Spleen (tissue), 11 donors: ENCODE data around the gene CLTA. TPM values are rescaled to one million over a fixed set of nuclear protein-coding genes. Genes with fewer than 3 reads are reported as not detected.
A peak's percentile ranks its signal among the peaks of the same experiment; 100 is the strongest.

Experiments
- DNase-seq: peaks from one replicate; pipeline ENCODE4 v3.0.0-alpha.2; 2020
- H3K27ac ChIP-seq, 8 donors: fragments of 200-600 bp; sonication (generic) in 7 of 8; 1 replicate in 4 of 8; 2 replicates in 4 of 8; pipeline versions ENCODE4 v1.5.0 to v1.8.0; 2016 to 2021; ENCODE audit warnings: inconsistent platforms in 4 of 8, mild to moderate bottlenecking in 4 of 8, moderate library complexity in 1 of 8
- H3K27me3 ChIP-seq, 7 donors: fragments of 200-600 bp; sonication (generic) in 6 of 7; replicated peaks in 1 of 7; 1 replicate in 4 of 7; 2 replicates in 3 of 7; pipeline versions ENCODE4 v1.5.0 to v1.8.0; 2016 to 2021; ENCODE audit warnings: inconsistent platforms in 3 of 7, mild to moderate bottlenecking in 1 of 7
- H3K36me3 ChIP-seq, 6 donors: fragments of 200-600 bp; sonication (generic) in 5 of 6; 1 replicate in 4 of 6; 2 replicates in 2 of 6; pipeline versions ENCODE4 v1.5.0 to v1.8.0; 2016 to 2021; ENCODE audit warnings: inconsistent platforms in 2 of 6
- H3K4me1 ChIP-seq, 6 donors: fragments of 200-600 bp; sonication (generic) in 5 of 6; 1 replicate in 3 of 6; 2 replicates in 3 of 6; pipeline versions ENCODE4 v1.5.0 to v1.8.0; 2016 to 2021; ENCODE audit warnings: inconsistent platforms in 3 of 6
- H3K4me3 ChIP-seq, 8 donors: fragments of 200-600 bp; sonication (generic) in 7 of 8; 1 replicate in 4 of 8; 2 replicates in 4 of 8; pipeline versions ENCODE4 v1.5.0 to v1.8.0; 2016 to 2021; ENCODE audit warnings: inconsistent platforms in 4 of 8, mild to moderate bottlenecking in 4 of 8, moderate library complexity in 2 of 8
- H3K9me3 ChIP-seq, 8 donors: fragments of 200-600 bp; sonication (generic) in 7 of 8; 1 replicate in 4 of 8; 2 replicates in 4 of 8; pipeline versions ENCODE4 v1.5.0 to v1.8.0; 2016 to 2021; ENCODE audit warnings: inconsistent platforms in 4 of 8
- CTCF ChIP-seq, 11 experiments: fragments of 200-600 bp in 7 of 11; fragments of 450-650 bp in 4 of 11; sonication (generic) in 4 of 11; IDR thresholded peaks in 8 of 11; conservative IDR thresholded peaks in 3 of 11; 1 replicate in 7 of 11; 2 replicates in 4 of 11; pipeline versions ENCODE4 v1.4.0 to v1.8.0; 2016 to 2021; ENCODE audit warnings: antibody characterized with exemption in 11 of 11, inconsistent platforms in 4 of 11, mild to moderate bottlenecking in 1 of 11
- POLR2A ChIP-seq, 3 donors: fragments of 450-650 bp; IDR thresholded peaks; one replicate each; pipeline ENCODE4 v1.5.1; 2017; ENCODE audit warnings: antibody characterized with exemption in 3 of 3, mild to moderate bottlenecking in 1 of 3
- POLR2AphosphoS5 ChIP-seq, 3 donors: sonication (generic); formaldehyde crosslinking; IDR thresholded peaks; one replicate each; pipeline ENCODE4 v1.5.1; 2017; ENCODE audit warnings: antibody characterized with exemption in 3 of 3
- WGBS, 5 donors: extraction: QIAGEN DNeasy Blood & Tissue Kit in 3 of 5; methylation state at CpG; one replicate each; pipeline versions ENCODE4 v1.1.5 to v1.1.7; 2013 to 2018; 5-methylcytosine and 5-hydroxymethylcytosine counted together
- intact Hi-C: fragments of 100-400 bp; cut with DNase I; formaldehyde crosslinking; loops from one replicate; pipeline ENCODE4 v1.15.0; 2023; ENCODE audit warnings: low total_unique reads
- polyA plus RNA-seq, 3 donors: library from polyadenylated mRNA; stranded (reverse); fragments of 200-250 nt; gene quantifications; one replicate each; pipeline ENCODE4 v1.2.1, GENCODE V29; 2013
- total RNA-seq, 7 donors: library from RNA; depleted of rRNA in 3 of 7; stranded (reverse); fragments of >200 nt in 3 of 7; fragmentation: NEBNext Ultra II Directional in 4 of 7; extraction: Animal tissue kit (Norgen Biotek cat#: 25700) in 4 of 7; gene quantifications; one replicate each; pipeline versions ENCODE4 v1.1.0 to v1.2.1, GENCODE V29; 2016 to 2021
- donor health status: healthy with polysubstance abuse.
- donor health status: DM: no; HTN: no; CAD: no; lungs with moderate emphysema.
- donor health status: DM: no; HTN: no; CAD: no.
- donor health status: Bipolar disorder and iron deficiency.
- donor health status: healthy.
- donor health status: DM: no; HTN: no; CAD: no.
- donor health status: DM: yes; HTN: yes; CAD: no.

The CLTA gene
- total and polyA plus RNA-seq, 10 donors = 92.0 to 176 (median 137) TPM

DNA sequence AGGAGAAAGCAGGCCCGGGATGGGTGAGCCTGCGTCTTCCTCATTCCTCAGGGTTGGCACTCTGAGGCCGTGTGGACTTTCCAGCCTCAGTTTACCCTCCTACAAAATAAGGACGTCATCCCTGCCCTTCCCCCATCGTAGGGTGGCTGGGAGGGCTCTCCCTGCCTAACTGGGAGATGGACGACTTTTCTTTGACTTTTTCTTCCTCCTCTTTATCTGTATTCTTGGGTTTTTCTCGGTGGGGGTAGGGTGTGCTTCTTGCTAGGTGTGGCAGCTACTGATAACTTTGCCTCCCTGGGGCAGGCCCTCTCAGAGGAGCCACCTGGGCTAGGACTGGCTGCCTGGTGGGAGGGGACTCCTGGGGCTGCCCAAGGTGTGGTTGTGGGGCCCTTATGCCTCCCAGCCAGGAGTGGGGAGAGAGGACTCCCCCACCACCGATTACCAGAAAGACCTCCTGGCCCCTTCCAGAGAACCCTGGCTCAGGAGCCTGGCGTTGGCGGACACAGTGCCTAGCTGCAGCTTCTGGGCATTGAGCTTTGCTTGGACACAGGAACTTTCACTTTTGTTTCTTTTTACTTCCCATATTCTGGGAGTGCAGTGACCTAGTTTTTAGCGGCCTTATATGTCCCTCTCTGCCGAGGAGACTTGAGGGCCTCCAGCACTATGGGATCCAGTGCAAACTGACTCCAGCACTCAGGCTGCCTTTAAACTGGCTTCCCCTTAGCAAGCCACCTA, 48.0 kb upstream of the CLTA start:
- 33 to 45% (median 39%) methylated on average over 12 of the region's 12 CpGs for WGBS, 5 donors
- peaks cover 57 to 100% (median 88%) of the 10 kb centered on the region in 6 donors for H3K4me1 ChIP-seq
- peak; percentile 84 for DNase-seq
- peaks cover 0 to 16% (median 0%) of the 10 kb centered on the region in 6 donors for H3K36me3 ChIP-seq
- H3K4me3 ChIP-seq = peak overlapping the region in 7 of 8 donors; percentile 8 to 67 (median 29)
- intact Hi-C loops = no loop called here
- H3K27me3 ChIP-seq = no peaks in the 10 kb centered on the region
- TF ChIP-seq CTCF (IDR thresholded peaks at IDR 0.05 in 8 of 11, conservative IDR thresholded peaks at IDR 0.05 in 3 of 11) (no peak), POLR2AphosphoS5 (IDR thresholded peaks at IDR 0.05) (peak; percentile 29 to 57 (median 51)), POLR2A (IDR thresholded peaks at IDR 0.05) (no peak)
- H3K9me3 ChIP-seq = peaks cover 0 to 9% (median 0%) of the 10 kb centered on the region in 8 donors
- H3K27ac ChIP-seq = peak overlapping the region; percentile 74 to 95 (median 90)

DNA sequence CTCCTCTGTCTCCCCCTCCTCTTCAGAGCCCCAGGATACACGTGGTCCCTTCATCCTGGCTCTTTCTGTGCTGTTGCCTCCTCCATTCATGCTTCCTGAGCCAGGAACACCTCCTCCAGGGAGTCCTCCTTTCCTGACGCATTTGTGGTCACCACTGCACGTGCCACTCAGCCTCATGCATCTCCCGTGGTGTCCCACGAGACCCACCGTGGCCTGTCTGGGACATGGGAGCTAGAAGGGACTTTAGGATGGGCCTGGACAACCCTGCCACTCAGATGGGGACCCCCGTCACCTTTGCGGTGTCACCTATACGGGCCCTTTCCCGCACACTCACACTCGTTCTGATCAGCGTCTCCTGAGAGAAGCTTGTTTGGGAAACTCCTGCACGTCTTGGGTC, 47.5 kb upstream of the CLTA start:
- Histone ChIP-seq H3K4me1 (peaks cover 60 to 100% (median 88%) of the 10 kb centered on the region in 6 donors), H3K36me3 (peaks cover 0 to 22% (median 0%) of the 10 kb centered on the region in 6 donors), H3K4me3 (peak overlapping the region in 7 of 8 donors; percentile 8 to 67 (median 29)), H3K9me3 (peaks cover 0 to 9% (median 0%) of the 10 kb centered on the region in 8 donors), H3K27me3 (no peaks in the 10 kb centered on the region), H3K27ac (peak overlapping the region; percentile 74 to 95 (median 90))
- DNase-seq = no peak
- TF ChIP-seq POLR2A (IDR thresholded peaks at IDR 0.05) (no peak), POLR2AphosphoS5 (IDR thresholded peaks at IDR 0.05) (no peak), CTCF (IDR thresholded peaks at IDR 0.05 in 8 of 11, conservative IDR thresholded peaks at IDR 0.05 in 3 of 11) (no peak)
- intact Hi-C loops = no loop called here
- 60 to 68% (median 63%) methylated on average over 13 of the region's 13 CpGs for WGBS, 5 donors

GRCh38 chr9:36144309-36145232, 46.1 kb upstream of the CLTA start:
- intact Hi-C loops = no loop called here
- Histone ChIP-seq H3K27me3 (no peaks in the 10 kb centered on the region), H3K9me3 (peaks cover 0 to 9% (median 0%) of the 10 kb centered on the region in 8 donors), H3K36me3 (peaks cover 0 to 27% (median 0%) of the 10 kb centered on the region in 6 donors), H3K4me3 (peak overlapping the region; percentile 3 to 67 (median 26)), H3K27ac (peak overlapping the region; percentile 74 to 95 (median 90)), H3K4me1 (peaks cover 67 to 100% (median 88%) of the 10 kb centered on the region in 6 donors)
- 39 to 54% (median 47%) methylated on average over 12 of the region's 12 CpGs for WGBS, 5 donors
- DNase-seq = peak; percentile 87
- TF ChIP-seq POLR2A (IDR thresholded peaks at IDR 0.05) (no peak), POLR2AphosphoS5 (IDR thresholded peaks at IDR 0.05) (peak in 2 of 3 donors; percentile 49 to 81)

- Histone ChIP-seq H3K9me3 (peaks cover 0 to 9% (median 0%) of the 10 kb centered on the region in 8 donors), H3K36me3 (peaks cover 0 to 34% (median 0%) of the 10 kb centered on the region in 6 donors), H3K27me3 (no peaks in the 10 kb centered on the region), H3K4me3 (peak overlapping the region in 1 of 8 donors; percentile 67), H3K27ac (peak overlapping the region in 5 of 8 donors; percentile 89 to 95 (median 93)), H3K4me1 (peaks cover 65 to 100% (median 88%) of the 10 kb centered on the region in 6 donors)
- TF ChIP-seq POLR2A (IDR thresholded peaks at IDR 0.05) (no peak), CTCF (IDR thresholded peaks at IDR 0.05 in 8 of 11, conservative IDR thresholded peaks at IDR 0.05 in 3 of 11) (no peak)
- intact Hi-C loops = no loop called here
- WGBS, 5 donors = 94 to 99% (median 97%) methylated on average over 4 of the region's 4 CpGs
- DNase-seq = peak; percentile 30
Measured at GRCh38 chr9:36145970-36146369, 44.8 kb upstream of the CLTA start.
